Gastroesophageal sphincter (tissue), 3 donors: ENCODE data around the gene TEX2.

ENCODE experiments used
- EP300 ChIP-seq: sonication (generic); formaldehyde crosslinking; IDR thresholded peaks from one replicate; pipeline ENCODE4 v1.6.1; 2017; ENCODE audit warnings: antibody characterized with exemption, mild to moderate bottlenecking
- POLR2A ChIP-seq, 2 donors: fragments of 450-650 bp; IDR thresholded peaks; one replicate each; pipeline ENCODE4 v1.6.1; 2017; ENCODE audit warnings: antibody characterized with exemption in 2 of 2, mild to moderate bottlenecking in 2 of 2, moderate library complexity in 1 of 2
- POLR2AphosphoS5 ChIP-seq: sonication (generic); formaldehyde crosslinking; IDR thresholded peaks from one replicate; pipeline ENCODE4 v1.6.1; 2017; ENCODE audit warnings: antibody characterized with exemption
- TF ChIP-seq, protein P1 (sequence below), 4 experiments: fragments of 200-600 bp in 2 of 4; fragments of 450-650 bp in 2 of 4; sonication (generic) in 1 of 4; IDR thresholded peaks; one replicate each; pipeline ENCODE4 v1.5.1; 2017 to 2019; ENCODE audit warnings: antibody characterized with exemption in 4 of 4, mild to moderate bottlenecking in 2 of 4, moderate library complexity in 2 of 4

DNA sequence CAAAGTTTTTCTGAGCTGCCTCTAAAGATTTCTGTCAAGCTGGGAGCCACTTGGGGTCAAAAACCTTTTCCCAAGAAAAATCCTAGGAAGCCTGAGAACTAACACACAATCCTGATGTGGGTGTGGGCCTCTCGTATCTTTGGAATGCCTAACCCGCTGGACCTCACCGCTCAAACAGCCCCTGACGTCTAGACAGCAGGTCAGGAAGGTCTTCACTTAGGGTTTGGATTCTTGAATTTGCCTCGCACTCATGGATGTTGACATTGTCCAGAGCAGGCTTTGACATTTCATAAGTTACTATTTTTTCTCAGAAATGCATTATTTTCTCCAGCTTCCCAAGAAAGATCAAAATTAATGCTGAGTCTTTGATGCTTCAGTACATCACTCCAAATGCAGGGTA lies 18.9 kb downstream of the TEX2 start:
- TF ChIP-seq POLR2AphosphoS5: no peak
- TF ChIP-seq, protein P1, sequence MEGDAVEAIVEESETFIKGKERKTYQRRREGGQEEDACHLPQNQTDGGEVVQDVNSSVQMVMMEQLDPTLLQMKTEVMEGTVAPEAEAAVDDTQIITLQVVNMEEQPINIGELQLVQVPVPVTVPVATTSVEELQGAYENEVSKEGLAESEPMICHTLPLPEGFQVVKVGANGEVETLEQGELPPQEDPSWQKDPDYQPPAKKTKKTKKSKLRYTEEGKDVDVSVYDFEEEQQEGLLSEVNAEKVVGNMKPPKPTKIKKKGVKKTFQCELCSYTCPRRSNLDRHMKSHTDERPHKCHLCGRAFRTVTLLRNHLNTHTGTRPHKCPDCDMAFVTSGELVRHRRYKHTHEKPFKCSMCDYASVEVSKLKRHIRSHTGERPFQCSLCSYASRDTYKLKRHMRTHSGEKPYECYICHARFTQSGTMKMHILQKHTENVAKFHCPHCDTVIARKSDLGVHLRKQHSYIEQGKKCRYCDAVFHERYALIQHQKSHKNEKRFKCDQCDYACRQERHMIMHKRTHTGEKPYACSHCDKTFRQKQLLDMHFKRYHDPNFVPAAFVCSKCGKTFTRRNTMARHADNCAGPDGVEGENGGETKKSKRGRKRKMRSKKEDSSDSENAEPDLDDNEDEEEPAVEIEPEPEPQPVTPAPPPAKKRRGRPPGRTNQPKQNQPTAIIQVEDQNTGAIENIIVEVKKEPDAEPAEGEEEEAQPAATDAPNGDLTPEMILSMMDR (IDR thresholded peaks at IDR 0.05): no peak
- TF ChIP-seq POLR2A (IDR thresholded peaks at IDR 0.05): no peak
- TF ChIP-seq EP300: no peak
